ENCODE results near the gene SGK1. TPM values are rescaled to one million over a fixed set of nuclear protein-coding genes. Genes with fewer than 3 reads are reported as not detected.
"Not testable (repeated sequence)": the region's sequence is repeated elsewhere in the genome, so short reads cannot be mapped to it uniquely, and the experiment has no call there.

Gene SGK1
- total and polyA plus RNA-seq, 2 donors from 2014 or later = 142 to 324 TPM

GRCh38 chr6:134257516-134257915 is 60.4 kb downstream of the SGK1 start:
- H3K27ac ChIP-seq (ENCODE audit: low read depth in 2 of 2, low read length in 2 of 2) = no peak overlapping the region
- intact Hi-C loops (cut with DNase I) = no loop called here

GRCh38 chr6:134256862-134257261 is 61.0 kb downstream of the SGK1 start:
- Histone ChIP-seq H3K9ac (ENCODE audit: low read length in 3 of 3) (no peak overlapping the region), H3K9me3 (ENCODE audit: control insufficient read depth in 2 of 3, insufficient read depth in 1 of 3, low read length in 3 of 3) (no peaks in the 10 kb centered on the region), H3K27ac (ENCODE audit: low read depth in 2 of 2, low read length in 2 of 2) (no peak overlapping the region), H3K36me3 (ENCODE audit: control insufficient read depth in 2 of 3, insufficient read depth in 3 of 3, low read length in 3 of 3) (no peaks in the 10 kb centered on the region), H3K4me3 (ENCODE audit: low read length in 3 of 3) (no peak overlapping the region), H3K4me1 (ENCODE audit: control insufficient read depth in 2 of 3, insufficient read depth in 2 of 3, low read depth in 1 of 3, low read length in 3 of 3) (peaks cover 0 to 5% (median 0%) of the 10 kb centered on the region in 3 donors), H3K27me3 (ENCODE audit: control insufficient read depth, insufficient read depth, low read length) (no peaks in the 10 kb centered on the region)
- FAIRE-seq (no peak), DNase-seq (no peak)
- TF ChIP-seq, protein P1, sequence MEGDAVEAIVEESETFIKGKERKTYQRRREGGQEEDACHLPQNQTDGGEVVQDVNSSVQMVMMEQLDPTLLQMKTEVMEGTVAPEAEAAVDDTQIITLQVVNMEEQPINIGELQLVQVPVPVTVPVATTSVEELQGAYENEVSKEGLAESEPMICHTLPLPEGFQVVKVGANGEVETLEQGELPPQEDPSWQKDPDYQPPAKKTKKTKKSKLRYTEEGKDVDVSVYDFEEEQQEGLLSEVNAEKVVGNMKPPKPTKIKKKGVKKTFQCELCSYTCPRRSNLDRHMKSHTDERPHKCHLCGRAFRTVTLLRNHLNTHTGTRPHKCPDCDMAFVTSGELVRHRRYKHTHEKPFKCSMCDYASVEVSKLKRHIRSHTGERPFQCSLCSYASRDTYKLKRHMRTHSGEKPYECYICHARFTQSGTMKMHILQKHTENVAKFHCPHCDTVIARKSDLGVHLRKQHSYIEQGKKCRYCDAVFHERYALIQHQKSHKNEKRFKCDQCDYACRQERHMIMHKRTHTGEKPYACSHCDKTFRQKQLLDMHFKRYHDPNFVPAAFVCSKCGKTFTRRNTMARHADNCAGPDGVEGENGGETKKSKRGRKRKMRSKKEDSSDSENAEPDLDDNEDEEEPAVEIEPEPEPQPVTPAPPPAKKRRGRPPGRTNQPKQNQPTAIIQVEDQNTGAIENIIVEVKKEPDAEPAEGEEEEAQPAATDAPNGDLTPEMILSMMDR (IDR thresholded peaks at IDR 0.05; ENCODE audit: borderline replicate concordance, extremely low read depth, insufficient read depth) = no peak
- intact Hi-C loops (cut with DNase I) = no loop called here

More at GRCh38 chr6:134257516-134257915, 60.4 kb downstream of the SGK1 start:
- H3K27me3 ChIP-seq (ENCODE audit: control insufficient read depth, insufficient read depth, low read length) = no peaks in the 10 kb centered on the region
- no peaks in the 10 kb centered on the region for H3K9me3 ChIP-seq (ENCODE audit: control insufficient read depth in 2 of 3, insufficient read depth in 1 of 3, low read length in 3 of 3)
- peaks cover 0 to 5% (median 0%) of the 10 kb centered on the region in 3 donors for H3K4me1 ChIP-seq (ENCODE audit: control insufficient read depth in 2 of 3, insufficient read depth in 2 of 3, low read depth in 1 of 3, low read length in 3 of 3)
- no peak overlapping the region for H3K4me3 ChIP-seq (ENCODE audit: low read length in 3 of 3)
- TF ChIP-seq, protein P1 (IDR thresholded peaks at IDR 0.05; ENCODE audit: borderline replicate concordance, extremely low read depth, insufficient read depth) = no peak
- no peak overlapping the region for H3K9ac ChIP-seq (ENCODE audit: low read length in 3 of 3)
- no peak for FAIRE-seq
- H3K36me3 ChIP-seq (ENCODE audit: control insufficient read depth in 2 of 3, insufficient read depth in 3 of 3, low read length in 3 of 3) = no peaks in the 10 kb centered on the region
- no peak for DNase-seq

GRCh38 chr6:134255280-134255679 is 62.6 kb downstream of the SGK1 start:
- H3K9me3 ChIP-seq (ENCODE audit: control insufficient read depth in 2 of 3, insufficient read depth in 1 of 3, low read length in 3 of 3); H3K27ac ChIP-seq (ENCODE audit: low read depth in 2 of 2, low read length in 2 of 2); H3K36me3 ChIP-seq (ENCODE audit: control insufficient read depth in 2 of 3, insufficient read depth in 3 of 3, low read length in 3 of 3); H3K27me3 ChIP-seq (ENCODE audit: control insufficient read depth, insufficient read depth, low read length); DNase-seq; H3K4me1 ChIP-seq (ENCODE audit: control insufficient read depth in 2 of 3, insufficient read depth in 2 of 3, low read depth in 1 of 3, low read length in 3 of 3); FAIRE-seq; H3K9ac ChIP-seq (ENCODE audit: low read length in 3 of 3); intact Hi-C loops (cut with DNase I); H3K4me3 ChIP-seq (ENCODE audit: low read length in 3 of 3): not testable (repeated sequence)

DNA sequence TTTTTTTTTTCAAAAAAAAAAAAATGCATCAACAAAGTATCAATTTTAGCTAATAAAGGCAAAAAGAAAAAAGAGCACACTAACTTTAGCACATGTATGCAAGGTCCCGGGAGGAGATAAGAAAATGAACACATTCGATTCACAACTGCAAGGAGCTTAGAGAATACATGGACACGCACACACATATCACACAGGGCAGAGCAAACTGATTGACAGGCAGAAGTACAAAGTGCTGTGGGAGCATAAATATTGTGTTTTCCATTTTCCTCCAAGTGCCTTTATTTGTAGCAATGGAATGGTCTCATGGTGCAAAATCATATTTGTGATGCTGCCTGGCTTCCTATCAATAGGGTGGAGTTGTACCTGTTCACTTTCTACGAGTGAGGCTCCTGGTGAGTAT is 63.8 kb downstream of the SGK1 start:
- H3K4me1 ChIP-seq (ENCODE audit: control insufficient read depth in 2 of 3, insufficient read depth in 2 of 3, low read depth in 1 of 3, low read length in 3 of 3) = peaks cover 0 to 5% (median 4%) of the 10 kb centered on the region in 3 donors
- no peak for FAIRE-seq
- TF ChIP-seq, protein P1 (IDR thresholded peaks at IDR 0.05; ENCODE audit: borderline replicate concordance, extremely low read depth, insufficient read depth) = no peak

More for the DNA sequence above, 63.8 kb downstream of the SGK1 start:
- DNase-seq = no peak
- no peak overlapping the region for H3K27ac ChIP-seq (ENCODE audit: low read depth in 2 of 2, low read length in 2 of 2)
- intact Hi-C loops (cut with DNase I) = no loop called here
- no peak overlapping the region for H3K9ac ChIP-seq (ENCODE audit: low read length in 3 of 3)
- no peaks in the 10 kb centered on the region for H3K27me3 ChIP-seq (ENCODE audit: control insufficient read depth, insufficient read depth, low read length)
- no peak overlapping the region for H3K4me3 ChIP-seq (ENCODE audit: low read length in 3 of 3)
- H3K9me3 ChIP-seq (ENCODE audit: control insufficient read depth in 2 of 3, insufficient read depth in 1 of 3, low read length in 3 of 3) = no peaks in the 10 kb centered on the region
- no peaks in the 10 kb centered on the region for H3K36me3 ChIP-seq (ENCODE audit: control insufficient read depth in 2 of 3, insufficient read depth in 3 of 3, low read length in 3 of 3)

Data from kidney (tissue), 14 donors.